CD14-positive monocyte (primary cell): ENCODE data around the gene LILRA2. TPM values are rescaled to one million over a fixed set of nuclear protein-coding genes. Genes with fewer than 3 reads are reported as not detected.

Experiments used
- DNase-seq, 3 donors: peaks; one replicate each; pipeline ENCODE4 v3.0.0-alpha.2; 2011 to 2022
- H2AFZ ChIP-seq: 2 replicates; pipeline ENCODE4 v1.6.0; 2012; ENCODE audit warnings: mild to moderate bottlenecking, low read depth, low read length, inconsistent platforms; ENCODE audit not compliant: insufficient read depth, poor library complexity, severe bottlenecking
- H3K27ac ChIP-seq, 2 donors: 1 replicate in 1 of 2; 2 replicates in 1 of 2; pipeline ENCODE4 v1.5.1; 2012 to 2013; ENCODE audit warnings: low read length in 2 of 2, control low read depth in 1 of 2, inconsistent platforms in 1 of 2, low read depth in 1 of 2, mild to moderate bottlenecking in 1 of 2
- H3K27me3 ChIP-seq, 2 donors: one replicate each; pipeline versions ENCODE4 v1.6.0 to v1.6.1; 2011 to 2013; ENCODE audit warnings: low read length in 2 of 2; ENCODE audit not compliant: control insufficient read depth in 2 of 2, insufficient read depth in 2 of 2
- H3K36me3 ChIP-seq, 2 donors: replicated peaks in 1 of 2; 1 replicate in 1 of 2; 2 replicates in 1 of 2; pipeline versions ENCODE4 v1.5.1 to v1.6.1; 2012 to 2013; ENCODE audit warnings: low read length in 2 of 2, control low read depth in 1 of 2, inconsistent platforms in 1 of 2, mild to moderate bottlenecking in 1 of 2; ENCODE audit not compliant: insufficient read depth in 2 of 2, control insufficient read depth in 1 of 2
- H3K4me1 ChIP-seq, 2 donors: 1 replicate in 1 of 2; 2 replicates in 1 of 2; pipeline versions ENCODE4 v1.5.1 to v1.6.1; 2012 to 2013; ENCODE audit warnings: low read length in 2 of 2, control low read depth in 1 of 2, inconsistent platforms in 1 of 2, mild to moderate bottlenecking in 1 of 2, moderate library complexity in 1 of 2; ENCODE audit not compliant: insufficient read depth in 2 of 2, control insufficient read depth in 1 of 2
- H3K4me2 ChIP-seq: replicated peaks from 2 replicates; pipeline ENCODE3; 2012; ENCODE audit warnings: low read length, moderate library complexity, mild to moderate bottlenecking; ENCODE audit not compliant: poor library complexity, severe bottlenecking; ENCODE audit errors: extremely low read depth
- H3K4me3 ChIP-seq, 3 experiments: fragments of 200-600 bp in 1 of 3; sonication (generic) in 1 of 3; replicated peaks in 1 of 3; 1 replicate in 2 of 3; 2 replicates in 1 of 3; pipeline ENCODE4 v1.5.1; 2011 to 2013; ENCODE audit warnings: low read length in 3 of 3, mild to moderate bottlenecking in 3 of 3, control low read depth in 2 of 3, low read depth in 2 of 3, inconsistent platforms in 1 of 3, moderate library complexity in 1 of 3
- H3K79me2 ChIP-seq: 2 replicates; pipeline ENCODE4 v1.6.0; 2012; ENCODE audit warnings: mild to moderate bottlenecking, control low read depth, inconsistent platforms, low read length, moderate library complexity; ENCODE audit not compliant: insufficient read depth
- H3K9ac ChIP-seq: 2 replicates; pipeline ENCODE4 v1.6.0; 2017; ENCODE audit warnings: low read length, mild to moderate bottlenecking; ENCODE audit not compliant: insufficient read depth, poor library complexity, severe bottlenecking
- H3K9me3 ChIP-seq, 2 donors: replicated peaks in 1 of 2; 1 replicate in 1 of 2; 2 replicates in 1 of 2; pipeline versions ENCODE4 v1.5.1 to v1.6.1; 2012 to 2013; ENCODE audit warnings: low read length in 2 of 2, control low read depth in 1 of 2; ENCODE audit not compliant: control insufficient read depth in 1 of 2, insufficient read depth in 1 of 2
- H4K20me1 ChIP-seq: 2 replicates; pipeline ENCODE4 v1.6.0; 2012; ENCODE audit warnings: mild to moderate bottlenecking, low read length, control low read depth, moderate library complexity; ENCODE audit not compliant: insufficient read depth
- H3K27ac Mint-ChIP-seq, 7 donors: one replicate each; pipeline ENCODE4 v1.8.0; 2020; ENCODE audit warnings: mild to moderate bottlenecking in 7 of 7, mixed read lengths in 7 of 7, moderate library complexity in 6 of 7, inconsistent platforms in 2 of 7
- H3K27me3 Mint-ChIP-seq, 3 donors: one replicate each; pipeline ENCODE4 v1.8.0; 2021 to 2022; ENCODE audit warnings: low read depth in 3 of 3, mild to moderate bottlenecking in 3 of 3, mixed read lengths in 3 of 3, moderate library complexity in 3 of 3, inconsistent platforms in 1 of 3
- H3K36me3 Mint-ChIP-seq, 2 donors: one replicate each; pipeline ENCODE4 v1.8.0; 2020; ENCODE audit warnings: mixed read lengths in 2 of 2, inconsistent platforms in 1 of 2, mild to moderate bottlenecking in 1 of 2
- H3K4me1 Mint-ChIP-seq: one replicate; pipeline ENCODE4 v1.8.0; 2020; ENCODE audit warnings: mild to moderate bottlenecking, mixed read lengths
- H3K4me3 Mint-ChIP-seq, 2 donors: one replicate each; pipeline ENCODE4 v1.8.0; 2020; ENCODE audit warnings: mild to moderate bottlenecking in 2 of 2, mixed read lengths in 2 of 2, moderate library complexity in 1 of 2
- H3K9me3 Mint-ChIP-seq, 7 donors: one replicate each; pipeline ENCODE4 v1.8.0; 2020 to 2022; ENCODE audit warnings: mixed read lengths in 7 of 7, mild to moderate bottlenecking in 6 of 7, moderate library complexity in 6 of 7, inconsistent platforms in 2 of 7
- CTCF ChIP-seq: fragments of 200-600 bp; IDR thresholded peaks from one replicate; pipeline ENCODE4 v1.8.0; 2022; ENCODE audit warnings: antibody characterized with exemption, mild to moderate bottlenecking
- WGBS: methylation state at CpG from one replicate; pipeline ENCODE4 v1.1.5; 2013; ENCODE audit warnings: missing lambda C conversion rate; ENCODE audit not compliant: insufficient coverage; 5-methylcytosine and 5-hydroxymethylcytosine counted together
- intact Hi-C, 2 donors: fragments of 100-400 bp; cut with micrococcal nuclease; formaldehyde crosslinking; loops; one replicate each; pipeline versions ENCODE4 v1.15.0 to v1.15.1; 2023
- polyA plus RNA-seq, 3 donors: library from polyadenylated mRNA; depleted of rRNA in 1 of 3; unstranded in 2 of 3; stranded (reverse) in 1 of 3; fragments of 300-500 nt in 2 of 3; fragments of >200 nt in 1 of 3; fragmentation: Illumina TruSeq in 2 of 3; gene quantifications; 1 replicate in 2 of 3; 2 replicates in 1 of 3; pipeline ENCODE4 v1.2.3, GENCODE V29; 2012 to 2021

Gene LILRA2
- polyA plus RNA-seq, 3 donors, result 333 to 451 (median 377) TPM

DNA sequence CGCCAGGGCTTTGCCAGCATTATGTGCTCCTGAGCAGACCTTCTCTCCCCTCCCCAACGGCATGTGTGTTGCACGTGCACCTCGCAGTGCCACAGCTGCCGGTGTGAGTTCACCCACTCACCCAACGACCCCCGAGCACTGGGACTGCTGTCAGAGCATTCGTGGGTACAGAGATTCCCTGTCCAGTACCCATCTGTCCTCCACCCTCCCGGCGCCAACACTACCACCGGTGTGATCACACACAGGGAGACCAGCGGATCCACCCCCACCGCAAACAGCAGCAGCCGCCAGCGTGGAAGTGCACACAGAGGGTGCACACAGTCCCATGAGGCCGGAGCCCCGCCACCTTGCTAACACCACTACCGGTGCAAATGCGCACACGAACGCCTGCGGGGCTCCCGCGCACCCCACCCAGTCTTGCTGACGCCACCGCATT is 35.8 kb downstream of the LILRA2 start:
- Mint-ChIP-seq H3K27me3 (peaks cover 0 to 4% (median 1%) of the 10 kb centered on the region in 3 donors), H3K4me1 (peaks cover 80% of the 10 kb centered on the region)

DNA sequence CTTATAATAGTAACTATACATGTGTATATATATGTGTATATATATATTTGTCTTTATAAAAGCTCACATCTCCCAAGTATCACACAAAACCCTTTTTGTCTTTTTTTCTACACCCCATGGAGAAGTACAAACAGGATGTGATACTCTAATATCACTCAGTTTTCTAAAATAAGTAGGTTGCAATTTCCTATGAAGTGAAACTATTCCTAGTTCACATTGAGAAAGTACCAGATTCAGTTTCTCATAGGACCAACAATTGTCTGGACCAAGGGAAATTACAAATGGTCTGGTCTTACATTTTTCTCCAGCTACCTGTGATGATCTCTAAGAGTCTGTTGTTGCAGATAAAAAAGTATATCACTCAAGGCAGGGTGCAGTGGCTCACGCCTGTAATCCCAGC is 38.8 kb downstream of the LILRA2 start:
- Mint-ChIP-seq H3K4me1 (peaks cover 84% of the 10 kb centered on the region), H3K4me3 (peak overlapping the region in 1 of 2 donors; percentile 48), H3K9me3 (peaks cover 0 to 5% (median 0%) of the 10 kb centered on the region in 7 donors), H3K27me3 (peaks cover 0 to 4% (median 1%) of the 10 kb centered on the region in 3 donors), H3K27ac (peak overlapping the region in 5 of 7 donors; percentile 42 to 77 (median 75)), H3K36me3 (peaks cover 0 to 2% of the 10 kb centered on the region in 2 donors)
- peak in 1 of 3 donors; percentile 46 for DNase-seq
- Histone ChIP-seq H3K27ac (peak overlapping the region; percentile 54 to 55), H3K9me3 (no peaks in the 10 kb centered on the region), H3K27me3 (no peaks in the 10 kb centered on the region), H3K4me3 (peak overlapping the region in 1 of 3 experiments; percentile 28), H3K4me2 (peak overlapping the region; percentile 44), H2AFZ (no peak overlapping the region), H3K36me3 (no peaks in the 10 kb centered on the region), H3K9ac (no peak overlapping the region), H3K4me1 (peaks cover 67 to 87% of the 10 kb centered on the region in 2 donors), H4K20me1 (no peaks in the 10 kb centered on the region), H3K79me2 (no peaks in the 10 kb centered on the region)
- WGBS, result 60% methylated on average over 1 of the region's 1 CpG
- intact Hi-C loops, result no loop called here
- no peak for TF ChIP-seq CTCF

More for the DNA sequence above, 35.8 kb downstream of the LILRA2 start:
- peak overlapping the region; percentile 86 to 96 for H3K27ac ChIP-seq
- Mint-ChIP-seq H3K36me3 (peaks cover 4 to 9% of the 10 kb centered on the region in 2 donors), H3K9me3 (peaks cover 0 to 5% (median 3%) of the 10 kb centered on the region in 7 donors), H3K27ac (peak overlapping the region in 4 of 7 donors; percentile 62 to 86 (median 75)), H3K4me3 (no peak overlapping the region)
- H3K4me3 ChIP-seq, result peak overlapping the region in 1 of 3 experiments; percentile 56
- no peaks in the 10 kb centered on the region for H4K20me1 ChIP-seq
- intact Hi-C loops, result loop anchor here in 1 of 2 donors (5.0 kb wide), 1 partner anchor 37 kb away; the partner anchor contains the start of gene LILRA2
- peaks cover 71 to 86% of the 10 kb centered on the region in 2 donors for H3K4me1 ChIP-seq
- DNase-seq, result no peak
- H3K79me2 ChIP-seq, result no peaks in the 10 kb centered on the region
- TF ChIP-seq CTCF, result no peak
- H3K9ac ChIP-seq, result no peak overlapping the region
- peak overlapping the region; percentile 52 for H3K4me2 ChIP-seq
- H2AFZ ChIP-seq, result no peak overlapping the region
- H3K36me3 ChIP-seq, result no peaks in the 10 kb centered on the region
- WGBS, result 92% methylated on average over 22 of the region's 26 CpGs
- no peaks in the 10 kb centered on the region for H3K9me3 ChIP-seq
- H3K27me3 ChIP-seq, result no peaks in the 10 kb centered on the region
